Activated B cell treated with CpG ODN at 0.5 μM for 24 hours (primary cell): ENCODE results near the gene KLHL6. TPM values are rescaled to one million over a fixed set of nuclear protein-coding genes. Genes with fewer than 3 reads are reported as not detected.
"Not testable (repeated sequence)": the region's sequence is repeated elsewhere in the genome, so short reads cannot be mapped to it uniquely, and the experiment has no call there.

ENCODE experiments used
- ATAC-seq: fragments of 200-7000 bp; cut with Tn5 transposase; one replicate; pipeline ENCODE4 v1.10.0; 2021; ENCODE audit warnings: low read depth, mild to moderate bottlenecking, moderate library complexity
- CTCF ChIA-PET: fragments of 350-600 bp; sonication (Branson Sonifier 250); formaldehyde crosslinking; loops from one replicate; lab custom pipeline; 2021; ENCODE audit warnings: antibody characterized with exemption; lab: Charles Lee
- POLR2A ChIA-PET: fragments of 350-600 bp; sonication (Branson Sonifier 250); formaldehyde crosslinking; loops from one replicate; lab custom pipeline; 2021; ENCODE audit warnings: antibody characterized with exemption; lab: Charles Lee
- DNase-seq: peaks from one replicate; pipeline ENCODE4 v3.0.0; 2022
- H3K27ac Mint-ChIP-seq: one replicate; pipeline ENCODE4 v1.8.0; 2020; ENCODE audit warnings: mixed read lengths
- H3K27me3 Mint-ChIP-seq: one replicate; pipeline ENCODE4 v1.8.0; 2021; ENCODE audit warnings: mixed read lengths
- H3K36me3 Mint-ChIP-seq: one replicate; pipeline ENCODE4 v1.8.0; 2021; ENCODE audit warnings: low read depth, mixed read lengths
- H3K4me1 Mint-ChIP-seq: one replicate; pipeline ENCODE4 v1.8.0; 2021; ENCODE audit warnings: mixed read lengths
- H3K4me3 Mint-ChIP-seq: one replicate; pipeline ENCODE4 v1.8.0; 2020; ENCODE audit warnings: mild to moderate bottlenecking, mixed read lengths
- H3K9me3 Mint-ChIP-seq: one replicate; pipeline ENCODE4 v1.8.0; 2020; ENCODE audit warnings: mixed read lengths
- intact Hi-C: fragments of 100-400 bp; cut with micrococcal nuclease; formaldehyde crosslinking; loops from one replicate; pipeline ENCODE4 v1.15.1; 2024
- total RNA-seq: library from RNA; stranded (reverse); gene quantifications from 2 replicates; pipeline ENCODE4 v1.2.3, GENCODE V29; 2022
- TF ChIP-seq, protein P1 (sequence below): fragments of 200-600 bp; IDR thresholded peaks from one replicate; pipeline ENCODE4 v1.8.0; 2022; ENCODE audit warnings: antibody characterized with exemption, mild to moderate bottlenecking

The KLHL6 gene
- total RNA-seq, 1 donor from 2014 or later = 41.7 TPM

DNA sequence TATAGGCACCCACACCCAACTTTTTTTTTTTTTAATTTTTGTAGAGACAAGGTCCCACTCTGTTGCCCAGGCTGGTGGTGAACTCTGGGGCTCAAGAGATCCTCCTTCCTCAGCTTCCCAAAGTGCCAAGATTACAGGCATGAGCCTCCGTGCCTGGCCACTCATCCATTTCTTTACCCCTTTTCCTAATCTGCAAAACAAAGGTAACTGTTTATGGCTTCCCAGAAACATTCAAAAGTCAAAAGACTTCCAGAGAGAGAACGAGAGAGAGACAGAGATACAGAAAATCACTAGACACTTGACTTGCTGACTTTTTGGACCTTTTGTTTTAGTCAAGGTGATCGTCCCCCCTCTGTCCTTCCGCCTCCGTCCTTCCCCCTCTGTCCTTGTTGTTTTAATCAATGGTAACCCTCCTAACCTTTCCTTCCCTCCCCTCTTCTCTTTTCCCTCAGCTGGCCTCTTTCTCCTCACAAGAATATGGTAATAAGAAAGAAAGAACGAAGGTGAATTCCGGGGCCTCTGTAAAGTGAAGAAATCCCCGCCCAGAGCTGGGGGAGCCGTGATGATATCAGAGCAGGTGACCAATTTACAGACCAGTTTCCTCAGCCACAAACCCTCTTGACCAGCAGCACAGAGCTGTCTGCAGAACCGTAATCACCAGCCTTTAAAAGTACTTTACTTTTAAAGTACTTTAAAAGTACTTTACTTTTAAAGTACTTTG lies 21.9 kb downstream of the KLHL6 start:
- no peaks in the 10 kb centered on the region for H3K27me3 Mint-ChIP-seq
- POLR2A ChIA-PET = interaction anchor here (0.7 to 1.4 kb wide), 4 partner anchors 8 to 18 kb away, joined by 3 to 5 read pairs (median 4); no protein-coding TSS in a partner anchor
- H3K27ac Mint-ChIP-seq = peak overlapping the region; percentile 85
- TF ChIP-seq, protein P1, sequence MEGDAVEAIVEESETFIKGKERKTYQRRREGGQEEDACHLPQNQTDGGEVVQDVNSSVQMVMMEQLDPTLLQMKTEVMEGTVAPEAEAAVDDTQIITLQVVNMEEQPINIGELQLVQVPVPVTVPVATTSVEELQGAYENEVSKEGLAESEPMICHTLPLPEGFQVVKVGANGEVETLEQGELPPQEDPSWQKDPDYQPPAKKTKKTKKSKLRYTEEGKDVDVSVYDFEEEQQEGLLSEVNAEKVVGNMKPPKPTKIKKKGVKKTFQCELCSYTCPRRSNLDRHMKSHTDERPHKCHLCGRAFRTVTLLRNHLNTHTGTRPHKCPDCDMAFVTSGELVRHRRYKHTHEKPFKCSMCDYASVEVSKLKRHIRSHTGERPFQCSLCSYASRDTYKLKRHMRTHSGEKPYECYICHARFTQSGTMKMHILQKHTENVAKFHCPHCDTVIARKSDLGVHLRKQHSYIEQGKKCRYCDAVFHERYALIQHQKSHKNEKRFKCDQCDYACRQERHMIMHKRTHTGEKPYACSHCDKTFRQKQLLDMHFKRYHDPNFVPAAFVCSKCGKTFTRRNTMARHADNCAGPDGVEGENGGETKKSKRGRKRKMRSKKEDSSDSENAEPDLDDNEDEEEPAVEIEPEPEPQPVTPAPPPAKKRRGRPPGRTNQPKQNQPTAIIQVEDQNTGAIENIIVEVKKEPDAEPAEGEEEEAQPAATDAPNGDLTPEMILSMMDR = no peak
- CTCF ChIA-PET = no interaction called here
- peak overlapping the region; percentile 61 for H3K4me3 Mint-ChIP-seq
- ATAC-seq = peak; percentile 5
- intact Hi-C loops = no loop called here
- no peaks in the 10 kb centered on the region for H3K9me3 Mint-ChIP-seq
- peaks cover 22% of the 10 kb centered on the region for H3K36me3 Mint-ChIP-seq
- H3K4me1 Mint-ChIP-seq = peaks cover 89% of the 10 kb centered on the region
- DNase-seq = no peak

DNA sequence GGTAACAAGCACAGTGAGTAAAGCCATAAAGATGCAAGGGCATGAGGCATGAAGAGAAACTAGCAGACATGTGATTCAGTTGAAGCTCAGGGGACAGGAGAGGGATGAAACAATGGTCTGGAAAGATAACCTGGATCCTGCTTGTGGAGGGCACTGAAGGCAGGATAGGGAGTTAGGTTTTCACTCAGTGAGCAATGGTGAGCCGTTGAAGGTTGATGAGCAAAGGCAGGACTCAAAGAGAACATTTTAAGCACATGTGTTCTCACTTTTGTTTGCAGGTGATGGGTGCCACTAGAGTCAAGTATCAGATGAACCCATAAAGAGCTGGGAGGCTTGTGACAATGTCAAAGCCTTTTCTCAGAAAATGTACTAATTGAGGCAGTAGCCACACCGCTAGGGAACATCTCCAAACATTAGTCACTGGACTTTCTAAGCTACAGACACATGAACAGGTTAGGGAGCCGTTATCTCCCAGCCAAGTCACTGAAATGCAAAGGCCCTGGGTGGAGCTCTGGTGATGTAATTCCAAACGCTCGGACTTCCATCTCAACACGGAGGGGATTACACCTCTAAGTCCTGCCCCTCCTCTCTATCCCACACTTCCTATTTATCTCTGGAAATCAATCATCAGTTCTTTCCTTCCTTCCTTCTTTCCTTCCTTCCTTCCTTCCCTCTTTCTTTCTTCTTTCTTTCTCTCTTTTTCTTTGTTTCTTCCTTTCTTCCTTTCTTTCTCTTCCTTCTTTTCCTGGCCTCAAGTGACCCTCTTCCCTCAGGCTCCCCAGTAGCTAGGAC lies 22.7 kb downstream of the KLHL6 start:
- POLR2A ChIA-PET = interaction anchor here (0.8 to 1.4 kb wide), 2 partner anchors 9 to 19 kb away, joined by 4 to 5 read pairs; no protein-coding TSS in a partner anchor
- Mint-ChIP-seq H3K27ac (peak overlapping the region; percentile 85), H3K4me1 (peaks cover 89% of the 10 kb centered on the region), H3K9me3 (no peaks in the 10 kb centered on the region), H3K27me3 (no peaks in the 10 kb centered on the region), H3K36me3 (peaks cover 26% of the 10 kb centered on the region), H3K4me3 (peak overlapping the region; percentile 15)
- intact Hi-C loops = no loop called here
- ATAC-seq = no peak
- TF ChIP-seq, protein P1 = no peak
- DNase-seq = no peak
- CTCF ChIA-PET = no interaction called here

DNA sequence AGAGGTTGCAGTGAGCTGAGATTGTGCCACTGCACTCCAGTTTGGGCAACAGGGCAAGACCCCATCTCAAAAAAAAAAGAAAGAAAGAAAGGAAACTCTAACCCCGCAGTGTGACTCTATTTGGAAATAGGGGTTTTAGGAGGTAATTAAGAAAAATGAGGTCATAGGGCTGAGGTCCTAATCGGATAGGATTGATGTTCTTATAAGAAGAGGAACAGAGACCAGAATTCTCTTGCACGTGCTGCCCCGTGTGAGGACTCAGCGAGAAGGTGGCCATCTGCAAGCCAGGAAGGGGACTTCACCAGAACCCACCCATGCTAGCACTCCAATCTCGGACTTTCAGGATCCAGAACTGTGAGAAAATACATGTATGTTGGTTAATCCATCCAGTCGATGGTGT lies 25.8 kb downstream of the KLHL6 start:
- DNase-seq (no peak), ATAC-seq (no peak)
- peak overlapping the region; percentile 27 for H3K27ac Mint-ChIP-seq
- intact Hi-C loops = loop anchor here (5.0 kb wide), 2 partner anchors 63 to 108 kb away; partner anchors contain the start of gene KLHL24
- POLR2A ChIA-PET = no interaction called here
- CTCF ChIA-PET = no interaction called here
- H3K9me3 Mint-ChIP-seq = no peaks in the 10 kb centered on the region
- H3K36me3 Mint-ChIP-seq = peaks cover 49% of the 10 kb centered on the region
- H3K4me1 Mint-ChIP-seq = peaks cover 89% of the 10 kb centered on the region
- no peaks in the 10 kb centered on the region for H3K27me3 Mint-ChIP-seq
- peak overlapping the region; percentile 17 for H3K4me3 Mint-ChIP-seq
- TF ChIP-seq, protein P1 = no peak

DNA sequence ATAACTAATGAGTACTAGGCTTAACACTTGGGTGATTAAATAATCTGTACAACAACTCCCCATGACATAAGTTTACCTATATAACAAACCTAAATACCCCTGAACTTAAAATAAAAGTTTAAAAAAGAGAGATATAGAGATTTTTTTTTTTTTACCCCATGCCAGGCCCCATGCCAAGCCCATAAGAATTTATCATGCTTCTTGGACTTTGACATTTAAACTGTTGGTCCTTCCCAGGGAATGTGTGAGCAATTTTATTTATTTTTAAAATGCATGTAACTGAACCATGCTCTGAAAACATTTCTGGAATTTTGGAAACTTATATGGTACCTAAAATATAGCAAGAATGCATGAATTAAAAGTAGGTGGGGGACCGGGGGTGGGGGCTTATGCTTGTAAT lies 26.3 kb downstream of the KLHL6 start:
- Mint-ChIP-seq H3K27me3 (no peaks in the 10 kb centered on the region), H3K4me3 (no peak overlapping the region), H3K27ac (peak overlapping the region; percentile 87), H3K4me1 (peaks cover 92% of the 10 kb centered on the region), H3K36me3 (peaks cover 54% of the 10 kb centered on the region), H3K9me3 (no peaks in the 10 kb centered on the region)
- ChIA-PET POLR2A (interaction anchor here (3.0 kb wide), 2 partner anchors 12 to 107 kb away, joined by 16 to 26 read pairs; partner anchors contain the start of gene KLHL24), CTCF (interaction anchor here (1.3 kb wide), 1 partner anchor 14 kb away, joined by 5 read pairs; no protein-coding TSS in a partner anchor)
- DNase-seq (no peak), ATAC-seq (no peak)
- TF ChIP-seq, protein P1 = no peak
- intact Hi-C loops = loop anchor here (5.0 kb wide), 2 partner anchors 63 to 108 kb away; partner anchors contain the start of gene KLHL24

DNA sequence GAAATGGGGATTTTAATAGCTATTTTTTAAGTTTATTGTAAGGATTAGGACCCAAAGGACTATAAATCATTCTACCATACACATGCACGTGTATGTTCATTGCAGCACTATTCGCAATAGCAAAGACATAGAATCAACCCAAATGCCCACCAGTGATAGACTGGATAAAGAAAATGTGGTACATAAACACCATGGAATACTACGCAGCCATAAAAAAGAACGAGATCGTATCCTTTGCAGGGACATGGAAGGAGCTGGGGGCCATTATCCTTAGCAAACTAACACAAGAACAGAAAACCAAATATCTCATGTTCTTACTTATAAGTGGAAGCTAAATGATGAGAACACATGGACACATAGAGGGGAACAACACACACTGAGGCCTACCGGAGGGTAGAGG lies 26.7 kb downstream of the KLHL6 start:
- H3K27me3 Mint-ChIP-seq, ATAC-seq, H3K9me3 Mint-ChIP-seq, DNase-seq, H3K4me3 Mint-ChIP-seq: not testable (repeated sequence)
- Mint-ChIP-seq H3K36me3 (peaks cover 55% of the 10 kb centered on the region), H3K27ac (peak overlapping the region; percentile 87), H3K4me1 (peaks cover 88% of the 10 kb centered on the region)
- intact Hi-C loops = loop anchor here (1.0 to 5.0 kb wide), 3 partner anchors 12 to 109 kb away; partner anchors contain the start of gene KLHL24
- POLR2A ChIA-PET = interaction anchor here (1.7 to 3.0 kb wide), 5 partner anchors 12 to 107 kb away, joined by 10 to 26 read pairs (median 16); partner anchors contain the start of genes KLHL24 and KLHL6
- CTCF ChIA-PET = interaction anchor here (0.9 to 2.3 kb wide), 4 partner anchors 13 to 238 kb away, joined by 4 to 12 read pairs (median 6); no protein-coding TSS in a partner anchor
